EL (cell line): ENCODE results near the gene DBP.
"Not testable (repeated sequence)": the region's sequence is repeated elsewhere in the genome, so short reads cannot be mapped to it uniquely, and the experiment has no call there.

Experiments
- DNase-seq: peaks from one replicate; pipeline ENCODE4 v3.0.0-alpha.2; 2016

DBP gene

GRCh38 chr19:48665786-48666185 is 28.6 kb upstream of the DBP start:
- no peak for DNase-seq

- no peak for DNase-seq
Measured at GRCh38 chr19:48664476-48664875, 27.3 kb upstream of the DBP start.

GRCh38 chr19:48663667-48664066 is 26.5 kb upstream of the DBP start:
- DNase-seq = no peak

GRCh38 chr19:48661711-48662090 is 24.5 kb upstream of the DBP start:
- DNase-seq = no peak

- DNase-seq = peak; percentile 91
Measured at GRCh38 chr19:48660852-48661710, 23.9 kb upstream of the DBP start.

- no peak for DNase-seq
Measured at GRCh38 chr19:48659768-48660167, 22.6 kb upstream of the DBP start.

GRCh38 chr19:48658483-48658882 is 21.3 kb upstream of the DBP start:
- no peak for DNase-seq

GRCh38 chr19:48657828-48658227 is 20.6 kb upstream of the DBP start:
- DNase-seq = not testable (repeated sequence)

GRCh38 chr19:48656840-48657474 is 19.8 kb upstream of the DBP start:
- DNase-seq = peak; percentile 93

GRCh38 chr19:48654299-48655059 is 17.3 kb upstream of the DBP start:
- DNase-seq = no peak

GRCh38 chr19:48651683-48652048 is 14.5 kb upstream of the DBP start:
- no peak for DNase-seq

- no peak for DNase-seq
Measured at GRCh38 chr19:48650974-48651682, 13.9 kb upstream of the DBP start.

GRCh38 chr19:48648134-48648533 is 11.0 kb upstream of the DBP start:
- no peak for DNase-seq

- no peak for DNase-seq
Measured at GRCh38 chr19:48646722-48647216, 9.6 kb upstream of the DBP start.

GRCh38 chr19:48646001-48646721 is 9.0 kb upstream of the DBP start, which contains the start of gene CA11:
Gene CA11 (minus strand): TSS chr19:48646187. CDS start chr19:48645632, 555 bp downstream.
- peak; percentile 88 for DNase-seq

GRCh38 chr19:48645620-48646000 is 8.4 kb upstream of the DBP start:
- no peak for DNase-seq

- peak; percentile 72 for DNase-seq
Measured at GRCh38 chr19:48644839-48645619, 7.8 kb upstream of the DBP start.

- DNase-seq = no peak
Measured at GRCh38 chr19:48644355-48644754, 7.2 kb upstream of the DBP start.

- no peak for DNase-seq
Measured at GRCh38 chr19:48642862-48643261, 5.7 kb upstream of the DBP start.

- no peak for DNase-seq
Measured at GRCh38 chr19:48641850-48642249, 4.7 kb upstream of the DBP start.
